Activated naive CD8-positive, alpha-beta T cell treated with anti-CD3 and anti-CD28 coated beads, Interleukin-2, amount 10 ng/mL, durations not matched to agents 7 days and 5 days (primary cell): ENCODE measurements around the gene PRAME. TPM values are rescaled to one million over a fixed set of nuclear protein-coding genes. Genes with fewer than 3 reads are reported as not detected.

Experiments used
- total RNA-seq, 2 experiments: library from RNA; stranded (reverse); gene quantifications; one replicate each; pipeline ENCODE4 v1.2.3, GENCODE V29; 2021

Gene PRAME
- total RNA-seq, 2 experiments from 2014 or later = not detected

Other genes starting within 250 kb of the PRAME start
- 1 to 10 TPM; 2.4 to 2.7 TPM for gene ZNF280B, start 50.5 kb downstream of the PRAME start, total RNA-seq
- not detected for gene ZNF280A, start 39.0 kb downstream of the PRAME start, total RNA-seq
- gene GGTLC2, start 85.3 kb upstream of the PRAME start, total RNA-seq = not detected